Activated CD8-positive, alpha-beta memory T cell treated with anti-CD3 and anti-CD28 coated beads, Interleukin-2, amount 50 U/mL, for 24 hours (primary cell): Measurements from ENCODE around the gene FOXN3.
"Not testable (repeated sequence)": the region's sequence is repeated elsewhere in the genome, so short reads cannot be mapped to it uniquely, and the experiment has no call there.

Experiments used
- DNase-seq: peaks from one replicate; pipeline ENCODE4 v3.0.0-alpha.2; 2020; ENCODE audit errors: extremely low read depth

Gene FOXN3

DNA sequence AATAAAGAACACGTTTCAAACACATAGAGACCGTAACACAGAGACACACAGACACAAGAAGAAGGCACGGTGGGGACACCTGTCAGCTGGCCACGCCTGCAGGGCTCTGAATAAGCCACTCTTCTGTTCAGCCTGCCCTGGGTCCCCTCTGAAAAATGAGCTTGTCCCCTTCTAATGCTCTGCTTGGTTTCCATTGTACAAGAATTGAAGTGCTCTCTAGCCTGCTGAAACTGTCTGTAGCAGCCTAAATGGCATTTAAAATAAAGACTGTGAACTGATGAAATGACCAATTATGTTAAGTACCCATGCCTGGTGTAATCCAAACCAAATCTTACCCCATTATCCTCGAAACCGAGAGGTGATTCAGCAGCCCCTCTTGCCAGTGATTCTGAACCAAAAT, 139.8 kb downstream of the FOXN3 start:
- DNase-seq, result no peak

DNA sequence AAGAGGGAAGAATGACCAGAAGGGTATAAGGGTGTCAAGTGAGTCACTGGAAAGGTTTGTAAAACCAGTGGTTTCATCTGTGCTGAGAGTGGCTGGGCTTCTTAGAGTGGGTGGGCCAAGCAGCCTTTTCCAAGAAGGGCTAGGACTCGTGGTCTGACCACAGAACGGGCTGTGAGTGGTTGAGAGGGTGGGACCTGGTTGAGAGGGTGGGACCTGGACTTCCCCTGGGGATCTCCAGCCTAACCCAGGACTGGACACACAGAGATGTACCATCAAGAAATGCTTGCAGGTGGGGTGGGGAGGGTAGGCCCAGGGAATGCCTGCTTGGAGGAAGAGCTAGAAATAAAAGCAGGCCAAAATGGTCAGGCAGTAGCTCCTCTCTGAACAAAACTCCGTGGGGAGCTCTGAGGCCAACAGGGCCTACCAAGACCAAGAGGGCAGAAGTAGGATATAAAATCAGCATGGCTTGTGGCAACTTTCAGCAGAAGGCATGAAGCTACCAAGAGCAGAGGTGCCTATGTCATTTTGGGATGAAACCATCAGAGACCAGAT, 140.5 kb downstream of the FOXN3 start:
- DNase-seq, result peak; percentile 62

DNA sequence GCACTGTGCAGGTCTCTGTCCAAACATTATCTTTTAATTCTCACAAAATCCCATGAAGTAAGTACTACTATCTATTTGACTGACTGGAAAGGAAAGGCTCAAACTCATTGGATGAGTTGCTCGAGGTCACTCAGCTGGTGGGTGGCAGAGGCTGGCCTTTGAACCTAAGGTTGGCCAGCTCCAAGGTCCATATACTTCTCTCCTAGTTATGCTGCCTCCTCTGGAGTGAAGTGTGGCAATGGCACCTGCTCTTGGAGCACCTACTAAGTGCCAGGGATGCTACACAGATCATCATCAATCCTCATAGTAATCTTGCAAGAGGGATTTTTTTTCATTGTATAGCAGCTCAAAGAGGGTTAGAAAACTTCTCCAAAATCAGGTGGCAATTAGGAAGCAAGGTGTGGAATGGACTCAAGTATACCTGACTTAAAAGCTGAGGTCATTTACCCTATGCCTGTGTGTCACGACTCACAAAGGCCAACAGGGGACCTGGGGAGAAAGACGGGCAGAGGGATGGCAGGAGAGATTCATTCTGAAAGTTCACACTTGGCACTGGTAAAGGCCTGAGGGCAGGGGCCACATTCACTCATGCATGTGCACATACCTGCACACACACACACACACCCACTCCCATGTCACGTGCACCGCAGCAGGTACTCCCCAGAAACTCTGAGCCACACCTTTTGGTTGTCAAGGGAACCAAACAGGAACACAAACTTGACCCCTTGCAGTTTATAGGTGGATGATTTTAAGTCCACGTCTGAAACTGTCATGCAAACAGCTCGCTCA, 146.4 kb downstream of the FOXN3 start:
- no peak for DNase-seq

DNA sequence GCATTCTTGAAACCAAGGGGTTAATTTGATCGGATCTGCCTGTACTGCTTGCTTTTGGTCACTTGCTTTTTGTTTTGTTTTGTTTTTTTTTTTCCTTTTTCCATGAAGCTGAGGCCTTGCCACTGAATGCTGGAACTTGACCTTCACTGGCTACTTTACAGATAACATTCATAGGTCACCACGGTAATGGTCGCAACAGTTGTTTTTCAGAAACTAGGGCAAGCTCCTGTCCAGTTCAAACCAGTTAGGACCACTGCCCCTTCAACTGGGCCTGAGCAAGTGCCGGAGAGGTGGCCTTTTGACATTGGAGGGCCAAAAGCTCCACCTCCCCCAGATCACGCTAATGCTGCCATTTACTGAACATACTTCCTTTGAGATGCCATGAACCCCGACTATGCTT, 147.6 kb downstream of the FOXN3 start:
- DNase-seq, result no peak

DNA sequence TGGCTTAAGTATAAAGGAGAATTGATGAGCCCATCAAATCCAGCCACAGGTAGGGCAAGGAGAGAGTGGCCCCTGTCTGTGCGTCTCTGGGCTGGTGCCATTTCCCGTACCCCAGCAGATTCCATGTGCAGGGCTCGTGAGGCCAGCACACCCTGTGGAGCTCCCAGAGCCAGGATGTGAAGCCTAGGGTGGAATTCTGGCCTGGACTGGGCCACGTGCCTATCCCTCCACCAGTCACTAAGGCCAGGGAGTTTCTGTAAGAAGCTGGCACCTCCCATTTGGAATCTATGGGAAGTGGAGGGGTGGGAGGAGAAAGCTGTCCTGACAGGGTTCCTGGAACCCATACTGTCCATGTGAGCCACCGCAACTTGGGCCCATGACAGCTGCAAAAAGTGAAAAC, 148.5 kb downstream of the FOXN3 start:
- DNase-seq, result no peak

DNA sequence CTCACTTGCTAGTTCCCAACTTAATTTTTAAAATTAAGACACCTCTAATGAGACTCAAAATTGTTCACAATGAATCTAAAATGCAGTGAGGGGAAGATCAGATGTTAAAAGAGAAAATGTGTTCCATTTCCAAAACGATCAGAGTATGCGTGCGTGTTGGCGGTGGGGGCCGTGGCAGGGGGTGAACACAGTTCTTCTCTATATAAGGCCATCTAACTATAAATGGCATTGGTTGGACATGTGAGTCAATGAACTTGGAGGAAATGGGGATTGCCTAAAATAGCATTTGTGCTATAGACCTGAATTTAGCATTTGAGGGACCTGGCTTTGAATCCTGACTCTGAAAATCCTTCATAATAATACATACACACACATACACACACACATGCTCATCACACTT, 149.4 kb downstream of the FOXN3 start:
- no peak for DNase-seq

DNA sequence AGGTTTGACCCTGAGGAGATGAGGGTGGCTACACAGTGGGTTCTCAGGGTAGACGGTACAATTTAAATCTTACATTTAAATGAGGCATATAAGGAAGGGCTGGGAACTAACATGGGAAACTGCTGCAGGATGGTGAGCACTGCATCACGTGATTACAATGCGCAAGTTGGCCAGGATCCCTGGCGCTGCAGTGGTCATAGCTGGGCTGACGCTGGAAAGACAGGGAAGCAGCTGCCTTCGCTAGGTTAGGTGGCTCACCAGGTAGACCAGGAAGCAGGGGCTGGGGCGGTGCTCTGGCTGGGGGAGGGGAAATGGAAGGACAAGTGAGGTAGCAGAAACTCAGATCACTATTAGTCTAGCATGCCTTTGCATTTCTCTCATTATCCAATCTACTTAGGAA, 149.9 kb downstream of the FOXN3 start:
- DNase-seq, result no peak

DNA sequence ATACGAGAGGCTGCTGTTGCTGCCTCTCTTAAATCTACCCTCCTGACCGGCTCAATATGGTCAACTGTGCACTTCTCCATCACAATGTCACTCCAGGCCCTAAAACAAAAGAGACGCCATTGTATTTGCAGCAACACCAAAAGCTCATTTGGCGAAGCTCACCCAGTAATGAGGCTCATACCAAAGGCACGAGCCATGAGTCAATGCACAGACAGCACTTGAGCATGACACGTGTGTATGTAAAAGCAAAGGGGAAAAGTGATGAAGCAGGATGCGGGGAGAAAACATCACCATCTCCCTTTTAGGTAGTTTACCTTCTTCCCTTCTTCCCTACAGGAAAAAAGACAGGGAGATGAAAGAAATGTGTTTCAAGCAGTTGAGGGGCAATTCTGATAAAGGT, 150.3 kb downstream of the FOXN3 start:
- no peak for DNase-seq

DNA sequence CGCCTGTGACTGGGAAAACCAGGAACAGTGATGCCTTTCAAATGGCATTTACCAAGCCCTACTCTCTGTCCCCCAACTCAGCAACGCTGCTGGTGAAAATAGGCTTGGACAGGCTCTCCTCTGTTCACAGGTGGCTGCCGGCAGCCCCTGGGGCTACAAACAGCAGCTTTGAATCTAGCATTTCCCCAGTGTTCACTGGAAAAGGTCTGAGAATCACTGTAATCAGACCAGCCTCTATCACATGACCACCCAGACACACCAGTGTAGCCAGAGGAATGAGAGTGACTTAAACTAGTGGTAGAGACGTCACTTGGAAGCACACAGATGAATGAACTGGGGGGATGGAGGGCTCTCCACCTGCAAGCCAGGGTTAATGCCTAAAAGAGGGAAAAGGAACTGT, 151.8 kb downstream of the FOXN3 start:
- DNase-seq, result no peak

DNA sequence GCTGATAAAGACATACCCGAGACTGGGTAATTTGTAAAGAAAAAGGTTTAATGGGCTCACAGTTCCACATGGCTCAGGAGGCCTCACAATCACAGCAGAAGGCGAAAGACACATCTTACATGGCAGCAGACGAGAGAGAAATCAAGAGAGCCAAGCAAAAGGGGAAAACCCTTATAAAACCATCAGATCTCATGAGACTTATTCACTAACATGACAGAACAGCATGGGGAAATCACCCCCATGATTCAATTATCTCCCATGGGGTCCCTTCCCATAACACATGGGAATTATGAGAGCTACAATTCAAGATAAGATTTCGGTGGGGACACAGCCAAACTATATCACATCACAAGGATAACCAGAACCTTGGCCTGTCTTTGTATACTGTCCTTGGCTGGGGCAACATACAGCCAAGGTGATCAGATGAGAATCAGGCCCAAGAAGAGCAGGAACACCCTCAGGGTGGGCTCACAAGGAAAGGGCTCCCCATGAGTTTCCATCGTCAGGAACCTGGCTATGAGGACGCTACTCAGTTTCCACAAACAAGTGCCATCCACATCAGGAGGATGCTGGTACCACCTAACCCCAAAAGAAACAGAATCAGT, 152.7 kb downstream of the FOXN3 start:
- DNase-seq, result no peak

DNA sequence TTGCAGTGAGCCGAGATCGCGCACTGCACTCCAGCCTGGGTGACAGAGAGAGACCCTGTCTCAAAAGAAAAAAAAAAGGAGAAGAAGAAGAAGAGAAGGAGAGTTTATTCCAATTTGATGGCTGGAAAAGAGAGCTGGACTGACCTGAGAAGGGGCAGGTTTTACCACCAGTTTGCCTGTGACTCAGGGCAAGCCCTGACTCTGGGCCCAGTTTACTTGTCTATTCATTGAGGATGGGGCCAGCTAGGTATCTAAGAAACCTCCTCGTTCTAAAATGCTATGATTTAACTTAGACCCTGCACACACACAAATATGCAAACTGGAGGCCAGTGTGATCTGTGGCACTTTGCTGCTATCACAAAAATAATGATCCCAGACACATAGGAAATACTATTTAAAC, 155.0 kb downstream of the FOXN3 start:
- no peak for DNase-seq

DNA sequence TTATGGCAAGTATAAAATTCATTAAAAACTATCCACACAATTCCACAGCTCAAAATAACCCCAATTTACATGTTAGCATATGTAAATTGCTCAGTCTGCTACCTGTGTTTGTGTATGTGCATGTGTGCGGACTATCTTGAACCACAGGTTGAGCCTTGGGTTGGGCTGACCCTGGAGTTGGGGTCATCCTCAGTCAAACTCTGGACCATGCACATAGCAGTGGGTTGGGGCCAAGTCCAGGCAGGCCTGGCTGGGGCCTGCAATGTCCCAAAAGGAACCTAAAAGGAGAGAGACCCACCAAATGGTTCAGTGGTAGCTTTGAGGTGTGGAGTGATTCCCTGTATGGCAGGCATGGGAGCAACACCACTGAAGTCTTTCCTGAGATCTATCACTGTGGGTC, 156.1 kb downstream of the FOXN3 start:
- no peak for DNase-seq

DNA sequence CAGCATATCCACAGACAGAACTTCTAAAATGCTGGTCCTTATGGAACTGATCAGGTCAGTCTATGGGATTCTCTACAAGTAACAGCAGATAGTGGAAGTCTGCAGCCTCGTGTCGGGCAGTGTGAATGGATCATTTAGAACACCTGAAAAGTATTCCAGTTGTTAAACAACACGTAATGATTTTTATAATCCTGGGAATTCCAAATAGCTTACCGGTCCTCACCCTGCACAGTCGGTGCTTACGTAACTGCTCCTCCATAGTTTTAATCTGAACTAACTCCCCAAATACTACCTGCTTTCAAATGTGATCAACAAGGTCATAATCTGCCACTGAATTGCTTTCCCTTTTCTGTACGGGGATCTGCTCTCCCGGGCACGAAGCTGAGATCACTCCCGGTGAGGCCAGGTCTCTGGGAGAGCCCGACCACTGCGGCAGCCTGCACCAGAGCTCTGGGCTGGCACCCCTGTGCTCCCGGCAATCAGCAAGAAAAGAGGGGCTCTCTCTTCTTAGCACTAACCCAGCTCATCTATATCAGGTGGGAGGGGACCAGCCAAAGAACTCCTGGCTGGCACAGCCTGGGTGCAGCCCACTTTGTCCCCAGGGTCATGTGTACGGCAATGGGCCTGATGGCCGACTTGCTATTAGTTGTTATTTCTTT, 157.0 kb downstream of the FOXN3 start:
- DNase-seq, result no peak

DNA sequence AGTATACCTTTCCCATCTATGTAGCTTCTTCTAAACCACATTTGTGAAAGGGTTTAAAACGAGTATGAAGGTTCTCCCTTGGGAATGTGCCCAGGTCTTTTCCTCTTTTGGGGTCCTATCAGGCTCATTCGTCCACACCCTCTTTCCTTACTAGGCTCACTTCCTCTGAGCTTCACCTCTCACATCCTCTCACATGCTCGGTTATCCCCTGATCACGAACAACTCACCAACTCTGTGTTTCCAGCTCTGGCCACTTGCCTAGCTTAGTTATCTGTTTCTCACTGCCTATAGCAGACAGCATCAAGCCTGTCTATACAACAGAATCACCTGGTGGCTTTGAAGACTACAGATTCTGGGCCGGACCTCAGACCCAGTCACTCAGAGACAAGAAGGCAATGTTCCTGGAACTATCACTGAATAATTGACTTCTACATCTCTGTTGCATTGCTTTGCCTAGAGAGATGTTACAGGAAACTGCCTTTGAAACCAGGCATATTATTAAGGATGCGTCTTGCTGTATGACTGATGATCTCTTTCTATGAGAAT, 158.2 kb downstream of the FOXN3 start:
- no peak for DNase-seq

DNA sequence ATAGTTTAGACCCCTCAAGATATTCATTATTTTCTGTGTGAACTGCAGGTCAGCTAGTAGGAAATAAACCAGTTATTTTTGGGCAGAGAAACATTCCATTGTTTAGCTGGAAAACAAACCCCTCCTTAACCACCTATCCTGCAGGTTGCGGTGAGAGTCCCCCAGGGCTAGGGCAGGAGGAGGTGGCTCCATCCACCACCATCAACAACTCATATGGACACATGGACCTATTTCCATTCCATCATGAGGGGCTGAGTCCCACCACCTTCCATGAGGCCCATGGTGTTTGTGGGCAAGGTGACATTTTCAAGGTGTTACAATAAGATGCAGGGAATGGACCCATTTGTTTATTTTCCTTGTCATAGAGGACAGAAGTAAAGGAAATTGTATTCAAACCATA, 160.1 kb downstream of the FOXN3 start:
- no peak for DNase-seq

DNA sequence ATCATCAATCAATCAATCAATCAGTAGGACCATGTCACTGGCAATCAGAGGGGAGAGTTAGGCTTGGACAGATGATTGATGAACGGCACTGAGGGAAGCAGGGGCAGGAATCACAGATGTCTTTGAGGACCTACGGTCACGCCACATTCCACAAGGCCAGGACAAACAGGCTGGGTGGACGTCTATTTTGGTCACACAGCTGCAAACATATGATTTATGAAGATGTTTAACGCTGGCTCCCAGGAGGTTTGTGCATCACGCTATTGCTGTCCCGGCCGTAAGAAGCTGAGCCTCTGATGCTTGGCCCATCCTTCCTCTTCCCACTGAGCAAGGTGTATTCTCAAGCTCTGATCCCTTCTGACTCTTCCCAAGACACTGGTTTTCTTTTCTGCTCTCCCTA, 160.8 kb downstream of the FOXN3 start:
- DNase-seq, result no peak

DNA sequence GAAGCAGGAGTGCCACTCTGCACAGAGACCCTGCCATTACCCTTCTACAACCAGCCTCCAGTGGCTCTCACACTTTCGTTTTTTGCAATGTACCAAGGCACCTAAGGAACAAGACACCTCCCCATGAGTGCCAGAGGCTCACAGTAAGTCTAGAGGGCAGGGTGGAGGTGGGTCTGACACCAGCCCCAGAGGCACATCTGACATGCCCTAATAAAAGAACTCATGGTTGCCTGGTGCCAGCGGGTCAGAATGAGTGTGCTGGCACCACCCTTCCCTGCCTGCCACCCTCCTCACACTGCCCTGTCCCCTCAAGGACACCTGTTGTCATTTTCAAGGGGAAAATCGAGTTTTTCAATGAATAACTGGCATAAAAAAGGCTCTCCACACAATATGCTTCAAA, 161.2 kb downstream of the FOXN3 start:
- no peak for DNase-seq

DNA sequence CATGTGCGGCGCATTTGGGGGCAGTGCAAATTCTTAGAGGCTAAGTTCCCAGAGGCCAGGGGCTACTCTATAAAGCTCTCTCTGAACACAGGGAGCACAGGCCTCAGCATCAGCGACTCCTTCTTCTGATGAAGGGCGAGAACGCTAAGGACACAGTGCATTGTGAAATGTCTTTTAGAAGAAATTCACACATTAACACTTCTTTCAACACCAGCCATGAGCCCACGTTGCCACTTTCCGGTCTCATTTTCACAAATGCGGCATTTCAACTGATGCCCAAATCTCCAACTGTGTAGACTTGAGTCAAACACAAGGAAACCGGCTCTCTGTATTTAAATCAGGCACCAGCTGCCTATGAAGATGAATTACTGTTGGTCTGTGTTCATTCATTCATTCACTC, 162.0 kb downstream of the FOXN3 start:
- DNase-seq, result no peak

DNA sequence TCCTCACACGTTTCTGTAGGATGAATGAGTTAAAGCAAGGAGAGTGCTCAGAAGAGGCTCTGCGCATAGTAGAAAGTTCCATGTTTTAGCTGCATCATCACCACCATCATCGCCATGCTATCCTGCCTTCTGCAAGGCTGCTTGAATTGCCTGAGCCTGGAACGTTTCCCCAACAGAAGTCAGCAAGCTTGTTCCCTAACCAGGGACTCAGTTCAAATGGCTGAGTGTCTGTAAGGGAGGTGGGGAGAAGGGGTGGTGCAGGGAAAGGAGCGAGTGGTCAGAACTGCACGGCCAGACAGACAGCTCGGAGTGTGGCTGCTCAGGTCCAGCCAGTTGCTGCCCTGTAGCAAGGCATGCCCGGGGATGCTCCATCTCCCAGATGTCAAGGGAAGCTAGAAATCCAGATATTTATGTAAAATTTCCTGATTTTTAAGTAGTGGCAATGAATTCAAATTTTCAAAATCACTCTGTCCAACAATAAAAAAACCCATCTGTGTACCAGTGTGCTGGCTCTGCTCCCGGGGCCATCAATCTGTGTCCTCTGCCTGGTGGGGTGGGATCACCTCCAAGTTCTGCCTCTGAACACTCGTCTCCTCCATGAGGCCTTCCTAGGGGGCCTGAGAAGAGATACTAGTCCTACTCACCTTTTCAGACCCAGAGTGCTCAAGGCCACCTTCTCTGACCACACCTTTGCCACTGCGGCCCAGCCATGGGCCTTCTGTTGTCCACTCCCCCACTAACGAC, 162.7 kb downstream of the FOXN3 start:
- no peak for DNase-seq

DNA sequence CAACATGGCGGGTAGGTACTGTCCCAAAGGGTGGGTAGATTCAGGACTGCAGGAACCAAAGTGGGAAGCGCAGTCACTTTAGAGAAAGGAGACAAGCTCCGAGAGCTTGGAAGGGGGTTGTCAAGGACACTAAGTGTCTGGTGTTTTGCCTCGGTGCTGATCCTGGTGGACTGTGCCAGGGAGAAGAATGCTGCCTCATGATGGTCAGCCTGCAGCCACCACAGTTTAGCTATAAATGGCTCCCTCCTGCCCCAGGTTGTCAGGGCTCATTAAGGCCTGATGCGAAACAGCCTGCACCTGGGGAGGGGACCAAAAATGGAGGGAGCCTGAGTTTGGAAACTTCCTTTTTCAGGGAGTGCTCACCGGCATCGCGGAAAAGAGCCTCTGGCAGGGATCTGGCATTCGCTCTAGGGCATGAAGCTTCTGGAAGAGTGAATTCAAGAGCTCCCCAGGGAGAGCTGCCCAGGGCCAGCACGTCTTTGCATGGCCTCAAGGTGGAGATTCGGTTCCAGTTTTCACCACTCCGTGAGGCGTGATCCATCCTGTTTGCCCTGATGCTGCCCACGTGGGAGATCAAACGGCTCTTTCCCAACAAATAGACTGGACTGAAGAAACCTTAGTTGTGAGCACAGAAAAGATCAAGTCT, 164.0 kb downstream of the FOXN3 start:
- DNase-seq, result no peak

DNA sequence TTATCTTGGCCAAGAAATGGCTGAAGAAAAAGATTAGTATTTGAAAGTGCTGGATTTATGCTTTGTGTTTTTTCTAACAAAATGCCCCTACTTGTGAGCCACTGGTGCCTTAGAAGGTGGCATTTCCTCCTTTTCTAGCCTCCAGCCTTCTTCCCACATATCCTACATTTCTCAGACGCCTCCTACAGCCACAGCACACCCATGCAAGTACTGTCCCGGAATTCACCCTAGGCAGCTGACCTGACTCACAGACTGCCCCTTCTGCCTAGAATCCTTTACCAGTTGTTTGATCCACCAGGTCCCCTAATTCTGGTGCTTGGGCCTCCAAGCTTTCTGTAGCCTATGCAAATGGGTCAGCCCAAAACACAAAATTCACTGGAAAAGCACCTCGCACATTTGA, 166.0 kb downstream of the FOXN3 start:
- DNase-seq, result no peak

DNA sequence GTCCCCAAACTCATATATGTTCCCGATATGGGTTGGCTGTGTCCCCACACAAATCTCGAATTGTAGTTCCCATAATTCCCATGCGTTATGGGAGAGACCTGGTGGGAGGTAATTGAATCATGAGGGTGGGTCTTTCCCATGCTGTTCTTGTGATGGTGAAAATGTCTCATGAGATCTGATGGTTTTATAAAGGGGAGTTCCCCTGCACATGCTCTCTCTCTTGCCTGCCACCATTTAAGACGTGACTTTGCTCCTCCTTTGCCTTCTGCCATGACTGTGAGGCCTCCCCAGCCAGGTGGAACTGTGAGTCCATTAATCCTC, 166.4 kb downstream of the FOXN3 start:
- DNase-seq, result not testable (repeated sequence)
